T47D (cell line): ENCODE results near the gene HSPA1A.
"Not testable (repeated sequence)": the region's sequence is repeated elsewhere in the genome, so short reads cannot be mapped to it uniquely, and the experiment has no call there.

ENCODE experiments used
- DNase-seq, 2 experiments: peaks; one replicate each; pipeline versions ENCODE4 v3.0.0 to v3.0.0-alpha.2; 2011 to 2012; ENCODE audit warnings: low read depth in 1 of 2, low spot score in 1 of 2
- JUND ChIP-seq: IDR thresholded peaks from 2 replicates; pipeline ENCODE4 v1.6.1; 2012; ENCODE audit warnings: low read depth
- in situ Hi-C: cut with HindIII; loops from 2 replicates; pipeline ENCODE4 v1.10.0; 2016; ENCODE audit warnings: low sequenced_read_pairs, low pct_unique_long_range_greater_than_20kb

Gene HSPA1A

DNA sequence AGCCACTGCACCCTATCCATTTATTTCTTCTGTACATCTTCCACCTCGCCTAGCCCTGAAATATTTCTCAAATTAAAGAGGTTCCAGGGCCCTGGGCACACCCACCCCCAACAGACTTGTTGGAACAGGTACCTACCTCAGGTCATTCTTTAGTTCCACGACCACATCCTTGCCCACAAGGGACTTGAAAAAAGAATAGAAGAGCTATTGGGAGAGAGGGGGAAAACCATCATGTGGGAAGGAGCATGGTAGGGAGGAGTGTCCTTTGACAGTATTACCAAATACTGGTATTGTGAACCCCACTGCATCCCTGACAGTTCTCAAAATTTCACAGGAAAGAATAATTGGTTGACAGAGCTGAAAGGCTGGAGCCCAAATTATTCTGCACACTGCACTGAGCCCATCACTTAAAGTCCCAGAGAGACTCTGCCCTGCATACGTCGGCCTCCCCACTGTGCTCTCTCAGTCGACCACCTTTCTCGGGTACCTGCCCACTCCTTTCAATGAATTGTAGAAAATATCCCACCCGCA, 9.3 kb upstream of the HSPA1A start:
- no peak for TF ChIP-seq JUND
- DNase-seq: no peak
- in situ Hi-C loops: no loop called here

DNA sequence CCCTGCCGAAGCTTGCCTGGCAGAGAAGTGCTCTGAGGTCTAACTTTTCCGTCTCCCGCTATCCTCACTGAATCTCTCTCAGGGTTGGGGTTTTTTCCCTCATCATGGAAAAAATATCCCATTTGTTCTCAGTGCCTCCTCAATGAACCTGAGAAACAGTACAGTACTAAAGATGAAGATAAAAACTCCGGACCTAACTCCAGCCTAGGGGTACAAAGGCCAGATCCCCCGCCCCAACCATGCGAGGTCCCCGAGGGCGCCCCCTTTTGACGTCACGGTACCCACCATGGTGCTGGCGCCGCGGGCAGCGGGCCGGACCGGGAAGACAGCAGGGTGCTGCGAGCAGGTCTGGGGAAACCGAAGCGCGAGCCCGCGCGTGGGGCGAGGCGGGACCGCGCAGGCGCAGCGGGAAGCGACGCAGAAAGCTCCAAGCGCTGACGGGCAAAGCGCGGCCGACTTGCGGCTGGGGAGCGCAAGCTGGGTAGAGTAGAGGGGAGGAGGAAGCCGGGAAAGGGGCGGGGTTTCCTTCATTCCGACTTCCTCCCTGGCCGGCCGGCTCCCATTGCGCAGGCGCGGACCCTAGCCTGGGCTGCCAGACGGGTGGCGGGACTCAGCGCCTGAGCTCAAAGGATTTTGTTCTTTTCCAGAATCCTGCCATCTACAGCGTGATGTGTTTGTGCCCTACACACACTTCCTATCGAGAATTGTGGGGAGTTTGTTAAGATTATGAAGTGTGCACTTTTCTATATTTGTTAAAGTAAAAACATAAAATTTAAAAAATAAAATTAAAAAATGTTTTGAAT, 8.7 kb upstream of the HSPA1A start, which contains the start of gene LSM2:
Gene LSM2 (minus strand): TSS at position 497 of the 803 bp plus-strand sequence. CDS start 209 bp downstream, at position 288.
- no peak for TF ChIP-seq JUND
- in situ Hi-C loops: no loop called here
- DNase-seq: peak; percentile 94 to 97

DNA sequence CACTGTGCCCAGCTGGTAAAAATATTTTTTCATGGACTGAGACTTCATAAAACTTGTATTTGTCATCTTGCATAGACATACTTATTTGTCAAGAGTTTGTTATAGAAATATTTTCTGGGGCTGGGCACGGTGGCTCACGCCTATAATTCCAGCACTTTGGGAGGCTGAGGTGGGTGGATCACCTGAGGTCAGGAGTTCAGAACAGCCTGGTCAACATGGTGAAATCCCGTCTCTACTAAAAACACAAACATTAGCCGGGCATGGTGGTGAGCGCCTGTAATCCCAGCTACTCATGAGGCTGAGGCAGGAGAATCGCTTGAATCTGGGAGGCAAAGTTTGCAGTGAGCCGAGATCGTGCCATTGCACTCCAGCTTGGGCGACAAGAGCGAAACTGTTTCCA, 6.7 kb upstream of the HSPA1A start:
- in situ Hi-C loops: not testable (repeated sequence)

DNA sequence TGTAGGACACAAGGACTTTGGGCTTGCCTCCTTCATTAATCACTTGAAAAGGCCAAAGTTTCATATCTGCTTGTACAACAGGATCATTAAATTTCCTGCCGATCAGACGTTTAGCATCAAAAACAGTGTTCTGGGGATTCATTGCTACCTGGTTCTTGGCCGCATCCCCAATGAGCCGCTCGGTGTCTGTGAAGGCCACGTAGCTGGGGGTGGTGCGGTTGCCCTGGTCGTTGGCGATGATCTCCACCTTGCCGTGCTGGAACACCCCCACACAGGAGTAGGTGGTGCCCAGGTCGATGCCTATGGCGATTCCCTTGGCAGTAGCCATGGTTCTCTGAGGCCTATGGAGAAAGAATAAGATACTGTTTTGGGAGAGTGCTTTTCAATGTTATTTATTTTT, 3.7 kb upstream of the HSPA1A start:
- in situ Hi-C loops: no loop called here
- TF ChIP-seq JUND: no peak
- DNase-seq: no peak

More for the DNA sequence above, 6.7 kb upstream of the HSPA1A start:
- DNase-seq: not testable (repeated sequence)

DNA sequence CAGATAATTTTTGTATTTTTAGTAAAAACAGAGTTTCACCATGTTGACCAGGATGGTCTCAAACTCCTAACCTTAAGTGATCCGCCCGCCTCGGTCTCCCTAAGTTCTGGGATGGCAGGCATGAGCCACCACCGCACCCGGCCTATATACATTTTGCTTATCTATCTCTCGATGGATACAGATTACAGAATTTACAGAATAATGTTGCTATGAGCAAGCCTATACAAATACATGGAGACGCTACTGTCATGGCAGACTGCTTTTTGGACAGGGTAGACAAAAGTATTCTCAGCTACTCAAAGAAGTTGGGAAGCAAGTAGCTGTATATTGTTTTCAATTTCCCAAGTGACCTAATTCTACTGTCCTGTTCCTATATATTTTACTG, 1.9 kb upstream of the HSPA1A start:
- DNase-seq: no peak
- no peak for TF ChIP-seq JUND
- in situ Hi-C loops: no loop called here

DNA sequence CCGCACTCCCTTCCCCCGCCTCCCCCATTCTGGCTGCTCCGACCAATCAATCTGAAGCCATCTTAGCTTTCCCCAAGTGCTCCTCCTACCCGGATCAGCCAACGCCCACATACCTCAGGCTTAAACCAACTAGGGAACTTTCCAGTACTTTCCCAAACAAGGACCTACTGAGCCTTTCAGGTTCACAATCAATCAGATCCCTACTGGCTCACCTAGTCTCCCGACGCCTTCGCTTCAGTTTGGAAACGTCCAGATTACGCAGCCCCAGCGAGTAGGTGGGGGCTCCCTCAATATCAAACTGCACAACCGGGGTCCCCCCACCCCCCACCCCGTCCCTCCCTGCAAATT, 692 bp upstream of the HSPA1A start:
- DNase-seq: peak; percentile 86 to 99
- in situ Hi-C loops: no loop called here
- no peak for TF ChIP-seq JUND

DNA sequence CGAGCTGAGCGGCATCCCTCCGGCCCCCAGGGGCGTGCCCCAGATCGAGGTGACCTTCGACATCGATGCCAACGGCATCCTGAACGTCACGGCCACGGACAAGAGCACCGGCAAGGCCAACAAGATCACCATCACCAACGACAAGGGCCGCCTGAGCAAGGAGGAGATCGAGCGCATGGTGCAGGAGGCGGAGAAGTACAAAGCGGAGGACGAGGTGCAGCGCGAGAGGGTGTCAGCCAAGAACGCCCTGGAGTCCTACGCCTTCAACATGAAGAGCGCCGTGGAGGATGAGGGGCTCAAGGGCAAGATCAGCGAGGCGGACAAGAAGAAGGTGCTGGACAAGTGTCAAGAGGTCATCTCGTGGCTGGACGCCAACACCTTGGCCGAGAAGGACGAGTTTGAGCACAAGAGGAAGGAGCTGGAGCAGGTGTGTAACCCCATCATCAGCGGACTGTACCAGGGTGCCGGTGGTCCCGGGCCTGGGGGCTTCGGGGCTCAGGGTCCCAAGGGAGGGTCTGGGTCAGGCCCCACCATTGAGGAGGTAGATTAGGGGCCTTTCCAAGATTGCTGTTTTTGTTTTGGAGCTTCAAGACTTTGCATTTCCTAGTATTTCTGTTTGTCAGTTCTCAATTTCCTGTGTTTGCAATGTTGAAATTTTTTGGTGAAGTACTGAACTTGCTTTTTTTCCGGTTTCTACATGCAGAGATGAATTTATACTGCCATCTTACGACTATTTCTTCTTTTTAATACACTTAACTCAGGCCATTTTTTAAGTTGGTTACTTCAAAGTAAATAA, 2.0 kb downstream of the HSPA1A start:
- DNase-seq, in situ Hi-C loops: not testable (repeated sequence)

DNA sequence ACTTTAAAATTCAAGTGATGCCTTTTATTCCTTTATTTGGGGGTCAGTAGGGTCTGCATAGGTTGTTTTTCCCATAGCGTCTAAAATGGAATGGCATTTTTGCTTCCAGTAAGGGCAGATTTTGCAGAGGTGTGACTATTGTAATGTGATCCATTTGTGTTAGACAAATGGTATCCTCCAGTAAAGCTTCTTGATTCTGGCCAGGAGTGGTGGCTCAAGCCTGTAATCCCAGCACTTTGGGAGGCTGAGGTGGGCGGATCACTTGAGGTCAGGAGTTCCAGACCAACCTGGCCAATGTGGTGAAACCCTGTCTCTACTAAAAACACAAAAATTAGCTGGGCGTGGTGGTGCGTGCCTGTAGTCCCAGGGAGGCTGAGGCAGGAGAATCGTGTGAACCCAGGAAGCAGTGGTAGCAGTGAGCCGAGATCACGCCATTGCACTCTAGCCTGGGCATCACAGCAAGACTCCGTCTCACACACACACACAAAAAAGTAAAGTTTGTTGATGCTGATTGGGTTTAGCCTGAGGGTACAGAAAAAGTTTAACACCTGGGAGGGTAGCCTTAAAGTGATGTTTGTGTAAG, 2.7 kb downstream of the HSPA1A start:
- in situ Hi-C loops, DNase-seq: not testable (repeated sequence)

DNA sequence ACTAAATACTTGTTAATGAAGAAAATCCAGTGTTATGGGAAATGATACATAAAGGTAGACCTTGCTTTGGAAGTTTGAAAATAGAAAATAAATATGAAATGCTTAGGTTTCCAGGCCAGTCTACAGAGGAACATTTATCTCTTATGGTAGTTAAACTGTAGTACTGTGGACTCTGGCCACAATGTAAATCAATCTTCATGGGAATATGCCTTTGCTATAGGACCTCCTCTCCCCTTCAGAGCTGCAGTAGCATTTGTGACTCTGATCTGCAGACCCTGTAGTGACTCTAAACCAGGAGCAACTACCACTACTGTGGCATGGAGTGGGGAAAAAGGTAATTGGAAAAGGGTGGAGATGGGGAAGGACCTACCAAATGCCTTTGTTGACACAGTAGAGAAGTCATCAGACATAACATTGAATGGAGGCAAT, 4.5 kb downstream of the HSPA1A start:
- TF ChIP-seq JUND: no peak
- in situ Hi-C loops: no loop called here
- no peak for DNase-seq

DNA sequence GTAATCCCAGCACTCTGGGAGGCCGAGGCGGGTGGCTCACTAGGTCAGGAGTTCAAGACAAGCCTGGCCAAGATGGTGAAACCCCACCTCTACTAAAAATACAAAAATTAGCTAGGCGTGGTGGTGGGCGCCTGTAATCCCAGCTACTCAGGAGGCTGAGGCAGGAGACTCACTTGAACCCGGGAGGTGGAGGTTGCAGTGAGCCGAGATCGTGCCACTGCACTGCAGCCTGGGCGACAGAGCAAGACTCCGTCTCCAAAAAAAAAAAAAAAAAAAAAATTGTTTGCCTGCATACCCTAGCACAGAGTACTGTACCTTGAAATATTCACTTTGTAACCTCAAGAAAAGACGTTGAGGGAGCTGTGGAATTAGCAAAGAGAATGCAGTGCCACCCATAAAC, 5.1 kb downstream of the HSPA1A start:
- in situ Hi-C loops, DNase-seq: not testable (repeated sequence)

DNA sequence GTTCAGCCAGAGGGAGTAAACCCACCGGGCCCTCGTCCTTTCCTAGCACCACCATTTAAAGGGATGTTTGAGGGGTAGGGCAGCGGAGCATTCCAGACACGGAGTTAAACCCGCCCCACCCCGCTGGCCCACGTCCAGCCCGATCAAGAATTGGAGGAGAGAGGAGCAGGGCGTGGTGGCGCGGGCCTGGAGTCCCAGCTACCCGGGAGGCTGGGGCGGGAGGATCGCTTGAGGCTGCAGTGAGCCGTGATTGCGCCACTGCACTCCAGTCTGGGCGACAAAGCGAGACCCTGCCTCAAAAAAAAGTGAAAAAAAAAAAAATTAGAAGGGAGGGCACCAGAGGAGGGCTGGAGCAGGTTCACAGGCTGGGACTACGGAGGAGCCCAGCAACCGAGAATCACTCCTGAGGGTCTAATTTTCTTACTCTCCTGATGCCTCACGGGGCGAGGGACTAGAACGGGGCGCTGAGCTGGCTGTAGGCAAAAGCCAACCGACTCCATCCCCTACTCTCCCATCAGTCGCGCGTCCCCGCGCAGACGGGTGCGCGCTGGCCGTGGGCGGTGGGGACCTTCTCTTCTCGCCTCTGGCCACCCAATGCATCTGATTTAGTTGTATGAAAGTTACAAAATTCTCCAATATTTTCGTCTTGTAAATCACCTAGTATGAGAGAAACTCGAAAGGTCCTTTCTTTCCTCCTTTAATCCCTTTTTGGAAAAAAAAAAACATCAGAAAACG, 6.1 kb downstream of the HSPA1A start:
- peak in 1 of 2 experiments; percentile 73 for DNase-seq
- in situ Hi-C loops: no loop called here
- no peak for TF ChIP-seq JUND

DNA sequence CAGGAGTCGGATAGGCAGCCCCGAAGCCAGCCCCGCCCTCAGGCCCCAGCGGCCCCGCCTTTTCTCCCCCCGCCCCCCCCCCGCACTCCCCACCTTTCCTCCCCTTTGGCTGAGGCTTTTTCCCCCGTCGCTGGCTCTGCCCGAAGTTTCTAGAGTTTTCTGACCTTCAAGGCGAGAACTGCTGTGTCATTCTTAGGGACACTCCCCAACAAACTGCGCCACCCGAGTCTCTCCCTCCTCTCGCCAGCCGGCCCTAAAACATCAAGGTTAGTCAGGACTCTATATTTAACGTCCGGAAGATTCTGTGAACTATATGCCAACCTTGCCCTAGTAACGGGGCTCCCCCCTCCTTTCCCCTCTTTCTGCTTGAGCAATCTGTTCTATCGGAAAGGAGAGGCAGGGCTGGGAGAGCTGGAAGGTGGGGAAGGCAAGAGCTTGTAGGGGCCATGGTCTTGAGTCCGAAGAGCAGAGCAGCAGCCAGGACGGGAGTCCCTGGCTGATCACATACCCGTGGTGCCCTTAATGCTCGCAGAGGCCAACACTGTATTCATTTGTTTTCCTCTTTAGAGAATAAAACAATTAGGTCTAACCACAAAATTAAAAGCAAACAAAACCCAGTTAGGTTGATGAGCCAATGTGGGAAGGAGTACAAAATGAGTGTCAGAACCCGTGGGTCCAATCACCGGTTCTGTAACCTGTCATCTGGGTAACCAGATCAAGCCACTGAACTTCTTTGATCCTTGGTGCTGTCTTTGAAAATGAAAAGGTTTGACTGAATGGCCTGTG, 6.9 kb downstream of the HSPA1A start:
- in situ Hi-C loops: no loop called here
- 0 out of 2 replicates have a peak, but pooled peaks have one; percentile 32 for TF ChIP-seq JUND
- peak in 1 of 2 experiments; percentile 95 for DNase-seq

DNA sequence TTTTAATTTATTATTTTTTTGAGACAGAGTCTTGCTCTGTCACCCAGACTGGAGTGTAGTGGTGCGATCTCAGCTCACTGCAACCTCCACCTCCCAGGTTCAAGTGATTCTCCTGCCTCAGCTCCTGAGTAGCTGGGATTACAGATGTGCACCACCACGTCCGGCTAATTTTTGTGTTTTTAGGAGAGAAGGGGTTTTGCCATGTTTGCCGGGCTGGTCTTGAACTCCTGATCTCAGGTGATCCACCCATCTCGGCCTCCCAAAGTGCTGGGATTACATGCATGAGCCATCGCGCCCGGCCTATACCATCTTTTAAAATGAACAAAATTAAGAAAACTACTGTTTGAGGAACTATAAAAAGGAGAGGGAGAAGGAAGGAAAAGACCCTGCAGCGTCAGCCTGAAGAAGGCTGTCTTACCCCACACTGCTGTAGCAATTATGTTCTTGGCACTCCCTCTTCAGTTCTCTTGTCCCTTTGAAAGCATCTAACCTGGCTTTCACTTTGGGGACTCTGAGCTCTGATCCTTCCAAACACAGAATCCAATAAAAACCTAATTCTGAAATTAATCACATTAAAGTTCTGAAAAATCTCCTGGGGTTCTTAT, 8.4 kb downstream of the HSPA1A start:
- in situ Hi-C loops: not testable (repeated sequence)

More for the DNA sequence above, 8.4 kb downstream of the HSPA1A start:
- not testable (repeated sequence) for DNase-seq
